ENCODE data around the gene SPRY4. TPM values are rescaled to one million over a fixed set of nuclear protein-coding genes. Genes with fewer than 3 reads are reported as not detected.
"Not testable (repeated sequence)": the region's sequence is repeated elsewhere in the genome, so short reads cannot be mapped to it uniquely, and the experiment has no call there.

SPRY4 gene
- total and polyA plus RNA-seq, 2 of the 13 experiments (the other 11 are each of a cell fraction or from before 2014, with no cell fraction given), result 8.9 to 17.8 TPM

- DNase-seq (ENCODE audit: low spot score) (no peak), FAIRE-seq (no peak), ATAC-seq (no peak)
- Histone ChIP-seq H3K4me1 (ENCODE audit: insufficient read depth, low read length) (peaks cover 62% of the 10 kb centered on the region), H3K9me3 (ENCODE audit: low read length) (no peaks in the 10 kb centered on the region), H3K4me3 (replicated peaks in 1 of 3; ENCODE audit: insufficient read depth in 1 of 3, low read depth in 2 of 3, low read length in 3 of 3) (no peak overlapping the region), H4K20me1 (ENCODE audit: insufficient read depth, low read length) (no peaks in the 10 kb centered on the region), H3K36me3 (replicated peaks in 1 of 2; ENCODE audit: control insufficient read depth in 1 of 2, insufficient read depth in 2 of 2, low read length in 2 of 2) (peaks cover 0 to 10% of the 10 kb centered on the region in 2 experiments; a peak in 1 of 5 replicates), H3K27ac (ENCODE audit: extremely low read length, insufficient read depth, low read length) (peak overlapping the region; percentile 82), H3K4me2 (ENCODE audit: low read depth, low read length) (no peak overlapping the region), H2AFZ (ENCODE audit: low read length) (no peak overlapping the region), H3K79me2 (ENCODE audit: insufficient read depth, low read length) (peaks cover 30% of the 10 kb centered on the region), H3K27me3 (ENCODE audit: control insufficient read depth in 1 of 2, insufficient read depth in 2 of 2, low read length in 2 of 2) (no peaks in the 10 kb centered on the region), H3K9ac (ENCODE audit: insufficient read depth, low read depth, low read length) (no peak overlapping the region; the same call in 1 of the 2 replicates)
- ChIA-PET POLR2A (interaction anchor here (0.9 to 2.3 kb wide), 8 partner anchors 10 to 187 kb away, joined by 3 to 18 read pairs (median 8); partner anchors contain the start of gene SPRY4), CTCF (ENCODE audit: low intra/inter-chr PET ratio, low total read pairs) (no interaction called here)
- 95% methylated on average over 5 of the region's 5 CpGs for WGBS (ENCODE audit: low lambda C conversion rate)
- no TSS peak for BruUV-seq (replicated peaks)
- in situ Hi-C loops (cut with HindIII; ENCODE audit: extremely low pct_ligation_motif_present, low pct_unique_long_range_greater_than_20kb) (loop anchor here (5.0 kb wide), 1 partner anchor 36 kb away; the partner anchor contains the start of gene SPRY4), intact Hi-C loops (cut with micrococcal nuclease; ENCODE audit: unreplicated experiment) (loop anchor here (2.0 to 5.0 kb wide), 2 partner anchors 185 to 196 kb away; no protein-coding TSS in a partner anchor)
- TF ChIP-seq NBN (conservative IDR thresholded peaks at IDR 0.05) (no peak), ZNF121 (CRISPR knock-in tag; IDR thresholded peaks at IDR 0.05) (peak; percentile 91)
These were observed 38.8 kb upstream of the SPRY4 start for GRCh38 chr5:142363619-142363963.

- intact Hi-C loops (cut with micrococcal nuclease; ENCODE audit: unreplicated experiment) (loop anchor here (2.0 to 5.0 kb wide), 2 partner anchors 187 to 195 kb away; no protein-coding TSS in a partner anchor), in situ Hi-C loops (cut with HindIII; ENCODE audit: extremely low pct_ligation_motif_present, low pct_unique_long_range_greater_than_20kb) (loop anchor here (5.0 kb wide), 1 partner anchor 35 kb away; the partner anchor contains the start of gene SPRY4)
- H4K20me1 ChIP-seq (ENCODE audit: insufficient read depth, low read length); H3K4me3 ChIP-seq (replicated peaks in 1 of 3; ENCODE audit: insufficient read depth in 1 of 3, low read depth in 2 of 3, low read length in 3 of 3); H3K36me3 ChIP-seq (replicated peaks in 1 of 2; ENCODE audit: control insufficient read depth in 1 of 2, insufficient read depth in 2 of 2, low read length in 2 of 2); DNase-seq (ENCODE audit: low spot score); ATAC-seq; H3K27me3 ChIP-seq (ENCODE audit: control insufficient read depth in 1 of 2, insufficient read depth in 2 of 2, low read length in 2 of 2); H2AFZ ChIP-seq (ENCODE audit: low read length); H3K9me3 ChIP-seq (ENCODE audit: low read length); FAIRE-seq; BruUV-seq (replicated peaks); CTCF ChIA-PET (ENCODE audit: low intra/inter-chr PET ratio, low total read pairs): not testable (repeated sequence)
- peak overlapping the region; percentile 82 for H3K27ac ChIP-seq (ENCODE audit: extremely low read length, insufficient read depth, low read length)
- H3K4me1 ChIP-seq (ENCODE audit: insufficient read depth, low read length), result peaks cover 76% of the 10 kb centered on the region
- TF ChIP-seq ZNF580 (CRISPR knock-in tag; IDR thresholded peaks at IDR 0.05; ENCODE audit: borderline replicate concordance, low read depth), result 0 out of 2 replicates have a peak, but pooled peaks have one; percentile 7
- TF ChIP-seq ZBTB33 (CRISPR knock-in tag; IDR thresholded peaks at IDR 0.05), result 0 out of 2 replicates have a peak, but pooled peaks have one; percentile 18
- TF ChIP-seq ZNF670 (CRISPR knock-in tag; IDR thresholded peaks at IDR 0.05; ENCODE audit: borderline replicate concordance), result 0 out of 2 replicates have a peak, but pooled peaks have one; percentile 7
- 0 out of 2 replicates have a peak, but pooled peaks have one; percentile 8 for TF ChIP-seq TSC22D2 (CRISPR knock-in tag; IDR thresholded peaks at IDR 0.05; ENCODE audit: borderline replicate concordance)
- peaks cover 43% of the 10 kb centered on the region for H3K79me2 ChIP-seq (ENCODE audit: insufficient read depth, low read length)
- POLR2A ChIA-PET, result interaction anchor here (1.1 to 2.3 kb wide), 6 partner anchors 9 to 120 kb away, joined by 4 to 18 read pairs (median 8); partner anchors contain the start of gene SPRY4
- WGBS (ENCODE audit: low lambda C conversion rate), result 71% methylated on average over 11 of the region's 11 CpGs
- H3K9ac ChIP-seq (ENCODE audit: insufficient read depth, low read depth, low read length), result peak overlapping the region; percentile 58
- H3K4me2 ChIP-seq (ENCODE audit: low read depth, low read length), result peak overlapping the region; percentile 59
These were observed 37.4 kb upstream of the SPRY4 start for GRCh38 chr5:142362193-142362592.

All from HepG2 (cell line).